Kidney (tissue), 14 donors: ENCODE data around the gene GSTCD. TPM values are rescaled to one million over a fixed set of nuclear protein-coding genes. Genes with fewer than 3 reads are reported as not detected.
A peak's percentile ranks its signal among the peaks of the same experiment; 100 is the strongest.

ENCODE experiments used
- DNase-seq, 5 donors: peaks; one replicate each; pipeline ENCODE4 v3.0.0-alpha.2; 2013 to 2020
- FAIRE-seq: peaks from 2 replicates; lab custom pipeline; 2012; peaks lifted over from hg19 to GRCh38; lab: Jason Lieb, UNC
- H3K27ac ChIP-seq, 2 donors: one replicate each; pipeline ENCODE4 v1.7.0; 2013; ENCODE audit warnings: low read depth in 2 of 2, low read length in 2 of 2, inconsistent platforms in 1 of 2
- H3K27me3 ChIP-seq: one replicate; pipeline ENCODE4 v1.7.1; 2013; ENCODE audit warnings: low read length, inconsistent platforms; ENCODE audit not compliant: control insufficient read depth, insufficient read depth
- H3K36me3 ChIP-seq, 3 donors: one replicate each; pipeline versions ENCODE4 v1.7.0 to v1.7.1; 2013; ENCODE audit warnings: low read length in 3 of 3, control low read depth in 1 of 3, inconsistent platforms in 1 of 3; ENCODE audit not compliant: insufficient read depth in 3 of 3, control insufficient read depth in 2 of 3
- H3K4me1 ChIP-seq, 3 donors: one replicate each; pipeline versions ENCODE4 v1.7.0 to v1.7.1; 2013; ENCODE audit warnings: low read length in 3 of 3, inconsistent platforms in 1 of 3, low read depth in 1 of 3; ENCODE audit not compliant: control insufficient read depth in 2 of 3, insufficient read depth in 2 of 3
- H3K4me3 ChIP-seq, 3 donors: one replicate each; pipeline versions ENCODE4 v1.7.0 to v1.8.1; 2013; ENCODE audit warnings: low read length in 3 of 3, control low read depth in 1 of 3, inconsistent platforms in 1 of 3
- H3K9ac ChIP-seq, 3 donors: one replicate each; pipeline versions ENCODE4 v1.7.0 to v1.7.1; 2013; ENCODE audit warnings: low read length in 3 of 3, control low read depth in 1 of 3, inconsistent platforms in 1 of 3
- H3K9me3 ChIP-seq, 3 donors: one replicate each; pipeline versions ENCODE4 v1.7.0 to v1.7.1; 2013; ENCODE audit warnings: low read length in 3 of 3, control low read depth in 1 of 3, inconsistent platforms in 1 of 3; ENCODE audit not compliant: control insufficient read depth in 2 of 3, insufficient read depth in 1 of 3
- intact Hi-C: fragments of 100-400 bp; cut with DNase I; formaldehyde crosslinking; loops from one replicate; pipeline ENCODE4 v1.11.1; 2022
- polyA plus RNA-seq: library from polyadenylated mRNA; stranded (reverse); fragments of 350-450 nt; fragmentation: Illumina TruSeq; extraction: RNeasy Lipid Tissue Mini Kit (QIAGEN cat#74804); gene quantifications from one replicate; pipeline ENCODE4 v1.2.3, GENCODE V29; 2014; ENCODE audit warnings: low read depth, low replicate concordance; ENCODE audit not compliant: insufficient read depth
- total RNA-seq: library from RNA; stranded (reverse); fragmentation: NEBNext Ultra II Directional; extraction: Animal tissue kit (Norgen Biotek cat#: 25700); gene quantifications from one replicate; pipeline ENCODE4 v1.2.1, GENCODE V29; 2021
- TF ChIP-seq, protein P1 (sequence below): IDR thresholded peaks from 3 replicates; pipeline ENCODE4 v1.5.1; 2012; ENCODE audit warnings: mild to moderate bottlenecking, moderate library complexity, borderline replicate concordance; ENCODE audit not compliant: insufficient read depth; ENCODE audit errors: extremely low read depth
- donor health status: control.
- donor health status: control.
- donor health status: control.
- donor health status: control.
- donor health status: control.
- donor health status: DM: yes; HTN: yes; CAD: no.
- donor health status: Normal renal cell carcinoma (clear cell type).

Gene GSTCD
- total and polyA plus RNA-seq, 2 donors from 2014 or later = 2.2 to 11.7 TPM

DNA sequence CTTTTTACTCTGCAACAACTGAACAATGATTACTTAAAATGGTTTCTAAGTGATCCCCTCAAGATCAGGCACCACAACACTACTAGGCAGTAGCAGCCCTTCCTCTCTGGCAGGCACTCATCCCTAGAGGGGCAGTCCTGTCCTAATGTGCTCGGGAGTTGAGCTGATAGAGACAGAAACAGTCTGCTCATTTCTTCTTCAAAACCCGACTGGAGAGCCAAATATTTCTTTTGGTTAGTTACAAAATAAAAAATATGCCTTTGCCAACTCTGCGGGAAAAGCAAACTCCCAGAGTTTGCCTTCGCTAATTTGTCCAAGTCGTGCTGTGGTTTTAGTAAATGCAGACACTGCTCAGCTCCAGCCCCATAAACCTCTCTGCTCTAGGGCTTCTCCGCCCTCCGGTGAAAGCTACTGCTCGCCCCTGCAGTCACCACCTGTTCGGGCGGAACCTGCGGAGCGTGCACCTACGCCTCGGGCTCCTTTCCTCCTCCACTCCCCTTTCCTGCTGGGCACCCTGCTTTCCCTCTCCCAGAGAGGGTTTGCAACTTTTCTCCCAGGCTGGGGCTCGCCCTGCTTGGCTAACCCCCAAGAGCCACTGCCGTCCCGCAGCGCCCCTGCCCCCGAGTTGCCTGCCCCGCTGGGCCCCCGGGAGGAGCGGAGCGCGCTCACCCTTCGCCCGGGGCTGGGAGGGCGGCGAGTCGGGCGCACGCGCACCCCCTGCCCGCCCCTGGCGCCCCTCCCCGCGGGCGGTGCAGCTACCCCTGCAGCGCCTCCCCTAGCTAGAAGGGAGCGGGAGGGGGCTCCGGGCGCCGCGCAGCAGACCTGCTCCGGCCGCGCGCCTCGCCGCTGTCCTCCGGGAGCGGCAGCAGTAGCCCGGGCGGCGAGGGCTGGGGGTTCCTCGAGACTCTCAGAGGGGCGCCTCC, 186.3 kb downstream of the GSTCD start, which contains the start of gene NPNT:
Gene NPNT, plus strand, starts transcription at position 812 of the 923 bp plus-strand sequence. CDS start 182 bp downstream, outside the sequence.
- FAIRE-seq = no peak
- peak within 1 kb of the TSS; percentile 34 to 81 (median 59) for H3K9ac ChIP-seq
- intact Hi-C loops = no loop called here

DNA sequence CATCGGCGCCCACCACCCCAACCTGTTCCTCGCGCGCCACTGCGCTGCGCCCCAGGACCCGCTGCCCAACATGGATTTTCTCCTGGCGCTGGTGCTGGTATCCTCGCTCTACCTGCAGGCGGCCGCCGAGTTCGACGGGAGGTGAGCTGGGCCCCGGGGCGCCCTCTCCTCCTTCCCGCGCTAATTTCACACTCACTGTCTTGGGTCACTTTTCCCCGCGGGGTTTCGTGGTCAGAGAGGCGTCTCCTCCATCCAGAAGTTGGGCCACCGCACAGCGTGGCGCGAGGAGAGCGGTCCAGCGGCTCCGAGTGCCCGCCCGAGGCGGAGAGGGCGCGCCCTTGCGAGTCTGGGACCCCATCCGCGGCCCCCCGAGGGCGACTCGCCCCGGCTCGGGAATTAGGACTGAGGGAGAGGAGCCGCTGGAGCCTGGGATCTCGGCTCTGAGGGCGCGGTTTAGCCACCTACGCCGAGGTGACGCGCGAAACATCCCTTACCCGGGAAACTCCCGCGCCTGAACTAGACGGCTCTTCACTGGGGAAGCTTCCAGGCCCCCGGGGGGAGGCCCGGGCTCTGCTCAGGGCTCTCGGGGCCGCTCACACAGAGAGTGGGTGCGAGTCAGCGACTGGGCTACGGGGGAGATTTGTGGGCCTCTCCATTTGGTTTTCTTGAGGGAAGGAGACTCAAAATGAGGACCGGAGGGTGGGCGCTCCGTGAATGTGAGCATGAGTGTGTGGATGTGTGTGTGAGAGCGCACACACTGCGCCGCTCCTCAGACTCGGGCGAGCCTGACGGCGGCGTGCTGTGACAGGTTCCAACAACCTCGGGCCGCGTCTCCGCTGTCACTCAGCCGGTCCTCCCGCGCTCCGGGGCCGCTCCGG, 187.2 kb downstream of the GSTCD start:
- FAIRE-seq (no peak), DNase-seq (peak; percentile 61 to 82 (median 67))
- Histone ChIP-seq H3K27ac (peak overlapping the region; percentile 59 to 73), H3K9me3 (no peaks in the 10 kb centered on the region), H3K4me3 (peak overlapping the region; percentile 56 to 74 (median 71)), H3K27me3 (no peaks in the 10 kb centered on the region), H3K4me1 (peaks cover 0 to 11% (median 0%) of the 10 kb centered on the region in 3 donors), H3K36me3 (no peaks in the 10 kb centered on the region), H3K9ac (peak overlapping the region; percentile 34 to 81 (median 59))
- intact Hi-C loops = no loop called here
- TF ChIP-seq, protein P1, sequence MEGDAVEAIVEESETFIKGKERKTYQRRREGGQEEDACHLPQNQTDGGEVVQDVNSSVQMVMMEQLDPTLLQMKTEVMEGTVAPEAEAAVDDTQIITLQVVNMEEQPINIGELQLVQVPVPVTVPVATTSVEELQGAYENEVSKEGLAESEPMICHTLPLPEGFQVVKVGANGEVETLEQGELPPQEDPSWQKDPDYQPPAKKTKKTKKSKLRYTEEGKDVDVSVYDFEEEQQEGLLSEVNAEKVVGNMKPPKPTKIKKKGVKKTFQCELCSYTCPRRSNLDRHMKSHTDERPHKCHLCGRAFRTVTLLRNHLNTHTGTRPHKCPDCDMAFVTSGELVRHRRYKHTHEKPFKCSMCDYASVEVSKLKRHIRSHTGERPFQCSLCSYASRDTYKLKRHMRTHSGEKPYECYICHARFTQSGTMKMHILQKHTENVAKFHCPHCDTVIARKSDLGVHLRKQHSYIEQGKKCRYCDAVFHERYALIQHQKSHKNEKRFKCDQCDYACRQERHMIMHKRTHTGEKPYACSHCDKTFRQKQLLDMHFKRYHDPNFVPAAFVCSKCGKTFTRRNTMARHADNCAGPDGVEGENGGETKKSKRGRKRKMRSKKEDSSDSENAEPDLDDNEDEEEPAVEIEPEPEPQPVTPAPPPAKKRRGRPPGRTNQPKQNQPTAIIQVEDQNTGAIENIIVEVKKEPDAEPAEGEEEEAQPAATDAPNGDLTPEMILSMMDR = no peak

More for the DNA sequence above, 186.3 kb downstream of the GSTCD start, which contains the start of gene NPNT:
- peak within 1 kb of the TSS; percentile 64 to 74 (median 74) for H3K4me3 ChIP-seq
- peak; percentile 70 to 81 (median 78) for DNase-seq
- H3K9me3 ChIP-seq = no peaks in the 10 kb centered on the region
- TF ChIP-seq, protein P1 = no peak
- H3K4me1 ChIP-seq = peaks cover 0 to 7% (median 0%) of the 10 kb centered on the region in 3 donors
- no peaks in the 10 kb centered on the region for H3K27me3 ChIP-seq
- H3K36me3 ChIP-seq = no peaks in the 10 kb centered on the region
- peak within 1 kb of the TSS; percentile 59 to 73 for H3K27ac ChIP-seq

DNA sequence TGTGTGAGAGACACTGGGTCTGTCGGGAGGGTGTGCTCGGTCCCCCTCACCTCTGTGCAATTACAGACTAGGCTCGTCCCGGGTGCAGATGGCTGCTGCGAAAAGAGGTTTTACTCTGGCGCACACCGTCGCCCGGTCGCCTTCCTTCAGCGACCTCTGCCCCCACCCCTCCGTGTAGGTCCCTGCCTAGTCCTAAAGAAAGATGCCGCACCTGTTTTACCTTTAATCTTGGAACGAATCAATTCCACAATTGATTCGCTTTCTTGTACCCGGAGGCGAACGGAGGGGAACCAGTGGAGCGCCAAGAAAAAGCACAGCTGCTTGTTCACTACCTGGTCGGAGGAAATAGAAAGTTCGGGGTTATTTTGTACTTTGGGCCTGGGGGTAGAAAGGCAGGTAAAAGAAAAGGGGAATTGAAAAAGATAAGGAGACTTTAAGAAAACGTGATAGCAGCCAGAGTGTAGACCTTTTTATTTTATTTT, 187.9 kb downstream of the GSTCD start:
- H3K27me3 ChIP-seq = no peaks in the 10 kb centered on the region
- intact Hi-C loops = no loop called here
- H3K27ac ChIP-seq = peak overlapping the region; percentile 59 to 66
- peak overlapping the region; percentile 34 to 81 (median 59) for H3K9ac ChIP-seq
- FAIRE-seq (no peak), DNase-seq (peak in 1 of 5 donors; percentile 44)
- no peaks in the 10 kb centered on the region for H3K9me3 ChIP-seq
- TF ChIP-seq, protein P1 = no peak
- peaks cover 0 to 11% (median 0%) of the 10 kb centered on the region in 3 donors for H3K4me1 ChIP-seq
- H3K36me3 ChIP-seq = no peaks in the 10 kb centered on the region
- H3K4me3 ChIP-seq = peak overlapping the region; percentile 56 to 74 (median 71)

Other genes with a start within 250 kb of the GSTCD start
- gene PPA2, start 234.7 kb upstream of the GSTCD start, total RNA-seq = 84.9 TPM
- gene PPA2, start 234.7 kb upstream of the GSTCD start, polyA plus RNA-seq = 193 TPM
- gene ARHGEF38, start 156.2 kb upstream of the GSTCD start, total RNA-seq = 41.1 TPM
- 1.5 TPM for gene ARHGEF38, start 156.2 kb upstream of the GSTCD start, polyA plus RNA-seq
- 15.5 TPM for gene INTS12, start 95 bp upstream of the GSTCD start, total RNA-seq
- gene INTS12, start 95 bp upstream of the GSTCD start, polyA plus RNA-seq = 21.4 TPM
- gene NPNT, start 186.7 kb downstream of the GSTCD start, total RNA-seq = 78.3 TPM
- 117 TPM for gene NPNT, start 186.7 kb downstream of the GSTCD start, polyA plus RNA-seq